HL-60 (cell line): ENCODE measurements around the gene LIPA.

Experiments used
- DNase-seq, 2 experiments: peaks; one replicate each; pipeline ENCODE4 v3.0.0-alpha.2; 2010 to 2020; ENCODE audit warnings: low read depth in 1 of 2, low spot score in 1 of 2
- H3K27ac ChIP-seq: fragments of 250-450 bp; sonication (Bioruptor Pico); replicated peaks from 2 replicates; pipeline ENCODE4 v1.5.1; 2020; ENCODE audit warnings: mild to moderate bottlenecking, moderate library complexity
- H3K27me3 ChIP-seq: fragments of 250-450 bp; sonication (Bioruptor Pico); 2 replicates; pipeline ENCODE4 v1.5.1; 2021; ENCODE audit warnings: mild to moderate bottlenecking, moderate library complexity; ENCODE audit not compliant: insufficient read depth, poor library complexity, severe bottlenecking
- H3K4me3 ChIP-seq: replicated peaks from 2 replicates; pipeline ENCODE4 v1.5.1; 2011; ENCODE audit warnings: mild to moderate bottlenecking, control low read depth, low read length; ENCODE audit not compliant: insufficient read depth
- CTCF ChIP-seq: IDR thresholded peaks from one replicate; pipeline ENCODE4 v1.5.1; 2011; ENCODE audit warnings: low read length, control low read depth, inconsistent platforms; ENCODE audit not compliant: insufficient read depth
- GABPA ChIP-seq: IDR thresholded peaks from 2 replicates; pipeline ENCODE4 v1.6.1; 2012; ENCODE audit warnings: low read depth
- POLR2AphosphoS5 ChIP-seq: IDR thresholded peaks from 2 replicates; pipeline ENCODE4 v1.6.1; 2012; ENCODE audit warnings: low read depth
- SPI1 ChIP-seq: IDR thresholded peaks from 2 replicates; pipeline ENCODE4 v1.6.1; 2012; ENCODE audit warnings: low read depth, mild to moderate bottlenecking, borderline replicate concordance
- TF ChIP-seq, protein P1 (sequence below): IDR thresholded peaks from 2 replicates; pipeline ENCODE4 v1.6.1; 2012; ENCODE audit warnings: low read depth; ENCODE audit not compliant: insufficient replicate concordance

Gene LIPA

GRCh38 chr10:89226891-89227290, 24.7 kb downstream of the LIPA start:
- Histone ChIP-seq H3K27me3 (no peaks in the 10 kb centered on the region), H3K27ac (no peak overlapping the region), H3K4me3 (no peak overlapping the region)
- TF ChIP-seq SPI1, result no peak
- TF ChIP-seq, protein P1, sequence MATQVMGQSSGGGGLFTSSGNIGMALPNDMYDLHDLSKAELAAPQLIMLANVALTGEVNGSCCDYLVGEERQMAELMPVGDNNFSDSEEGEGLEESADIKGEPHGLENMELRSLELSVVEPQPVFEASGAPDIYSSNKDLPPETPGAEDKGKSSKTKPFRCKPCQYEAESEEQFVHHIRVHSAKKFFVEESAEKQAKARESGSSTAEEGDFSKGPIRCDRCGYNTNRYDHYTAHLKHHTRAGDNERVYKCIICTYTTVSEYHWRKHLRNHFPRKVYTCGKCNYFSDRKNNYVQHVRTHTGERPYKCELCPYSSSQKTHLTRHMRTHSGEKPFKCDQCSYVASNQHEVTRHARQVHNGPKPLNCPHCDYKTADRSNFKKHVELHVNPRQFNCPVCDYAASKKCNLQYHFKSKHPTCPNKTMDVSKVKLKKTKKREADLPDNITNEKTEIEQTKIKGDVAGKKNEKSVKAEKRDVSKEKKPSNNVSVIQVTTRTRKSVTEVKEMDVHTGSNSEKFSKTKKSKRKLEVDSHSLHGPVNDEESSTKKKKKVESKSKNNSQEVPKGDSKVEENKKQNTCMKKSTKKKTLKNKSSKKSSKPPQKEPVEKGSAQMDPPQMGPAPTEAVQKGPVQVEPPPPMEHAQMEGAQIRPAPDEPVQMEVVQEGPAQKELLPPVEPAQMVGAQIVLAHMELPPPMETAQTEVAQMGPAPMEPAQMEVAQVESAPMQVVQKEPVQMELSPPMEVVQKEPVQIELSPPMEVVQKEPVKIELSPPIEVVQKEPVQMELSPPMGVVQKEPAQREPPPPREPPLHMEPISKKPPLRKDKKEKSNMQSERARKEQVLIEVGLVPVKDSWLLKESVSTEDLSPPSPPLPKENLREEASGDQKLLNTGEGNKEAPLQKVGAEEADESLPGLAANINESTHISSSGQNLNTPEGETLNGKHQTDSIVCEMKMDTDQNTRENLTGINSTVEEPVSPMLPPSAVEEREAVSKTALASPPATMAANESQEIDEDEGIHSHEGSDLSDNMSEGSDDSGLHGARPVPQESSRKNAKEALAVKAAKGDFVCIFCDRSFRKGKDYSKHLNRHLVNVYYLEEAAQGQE, result no peak
- no peak for TF ChIP-seq CTCF
- TF ChIP-seq GABPA, result no peak
- TF ChIP-seq POLR2AphosphoS5, result no peak
- DNase-seq, result no peak

DNA sequence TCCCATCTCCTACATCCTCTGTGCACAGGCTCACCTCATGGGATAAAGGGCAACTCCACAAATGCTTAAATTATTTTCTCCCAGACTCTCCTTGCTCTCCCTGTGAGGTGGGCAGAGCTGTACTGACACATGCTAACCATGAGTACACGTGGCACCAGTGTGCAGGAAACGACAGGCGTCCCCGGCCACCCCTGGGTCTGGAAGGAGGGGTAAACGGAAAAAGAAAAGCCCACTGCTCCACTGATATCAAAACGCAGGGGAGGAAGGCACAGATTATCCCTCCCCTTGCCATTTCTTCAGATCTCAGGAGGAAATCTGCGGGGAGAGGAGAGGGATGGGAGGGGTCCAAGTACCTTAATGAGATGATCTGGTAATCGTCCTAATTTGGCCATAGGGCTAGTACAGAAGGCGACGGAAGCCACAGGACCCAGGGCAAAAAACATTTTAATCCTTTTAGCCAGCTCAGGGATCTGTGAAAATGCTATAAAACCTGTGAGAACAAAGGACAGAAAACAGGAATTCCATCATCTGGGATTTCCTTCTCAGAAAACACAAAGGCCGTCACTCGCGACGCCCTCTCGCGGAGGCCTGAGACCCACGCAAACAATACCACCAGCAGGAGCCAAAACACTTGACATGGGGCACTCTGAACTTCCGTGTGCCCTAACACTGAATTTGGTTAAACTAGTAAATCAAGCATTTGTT, 26.7 kb downstream of the LIPA start:
- Histone ChIP-seq H3K27ac (no peak overlapping the region), H3K27me3 (no peaks in the 10 kb centered on the region), H3K4me3 (no peak overlapping the region)
- TF ChIP-seq GABPA, result no peak
- TF ChIP-seq SPI1, result no peak
- DNase-seq, result no peak

- H3K4me3 ChIP-seq, result no peak overlapping the region
- H3K27me3 ChIP-seq, result no peaks in the 10 kb centered on the region
- TF ChIP-seq SPI1 (no peak), POLR2AphosphoS5 (no peak), CTCF (no peak), GABPA (no peak)
- TF ChIP-seq, protein P1, result no peak
- H3K27ac ChIP-seq, result no peak overlapping the region
- no peak for DNase-seq
These were observed 29.7 kb downstream of the LIPA start for GRCh38 chr10:89221919-89222318.

DNA sequence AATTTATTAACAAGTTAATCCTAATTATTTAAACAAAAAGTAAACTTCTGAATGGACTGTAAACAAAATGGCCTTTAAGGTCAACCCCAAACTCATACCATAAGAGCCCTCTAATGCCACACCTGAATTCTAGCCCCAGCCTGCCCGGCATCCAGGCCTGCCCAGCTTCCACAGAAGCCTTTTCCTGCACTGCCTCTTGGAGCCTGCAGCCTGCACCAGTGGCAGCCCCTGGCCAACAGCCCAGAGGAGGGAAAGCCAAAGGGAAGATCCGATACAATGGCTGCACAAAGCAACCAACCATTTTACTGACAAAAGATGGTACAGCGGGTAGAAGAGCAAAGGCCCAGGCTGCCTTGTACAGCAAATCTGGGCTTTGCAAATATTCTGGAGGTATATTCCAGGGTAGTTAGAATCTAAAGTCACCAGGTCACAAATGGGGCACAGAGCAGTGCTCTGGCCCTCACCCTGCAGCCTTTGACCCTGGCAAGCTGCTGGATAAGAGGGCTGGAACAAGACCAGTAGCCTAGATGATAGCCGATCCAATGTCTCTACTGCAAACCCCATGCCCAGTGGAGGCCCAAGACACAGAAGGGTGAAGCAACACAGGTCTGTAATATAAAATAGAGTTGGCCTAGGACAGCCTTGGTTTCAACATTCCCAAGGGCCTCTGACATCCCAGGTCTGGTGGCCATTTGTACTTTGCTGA, 31.9 kb downstream of the LIPA start:
- H3K27ac ChIP-seq, result no peak overlapping the region
- H3K27me3 ChIP-seq, result no peaks in the 10 kb centered on the region
- no peak overlapping the region for H3K4me3 ChIP-seq
- no peak for DNase-seq
- TF ChIP-seq CTCF (no peak), SPI1 (no peak), POLR2AphosphoS5 (no peak), GABPA (no peak)
- TF ChIP-seq, protein P1, result no peak
